ENCODE results near the gene ATP5F1D.

DNA sequence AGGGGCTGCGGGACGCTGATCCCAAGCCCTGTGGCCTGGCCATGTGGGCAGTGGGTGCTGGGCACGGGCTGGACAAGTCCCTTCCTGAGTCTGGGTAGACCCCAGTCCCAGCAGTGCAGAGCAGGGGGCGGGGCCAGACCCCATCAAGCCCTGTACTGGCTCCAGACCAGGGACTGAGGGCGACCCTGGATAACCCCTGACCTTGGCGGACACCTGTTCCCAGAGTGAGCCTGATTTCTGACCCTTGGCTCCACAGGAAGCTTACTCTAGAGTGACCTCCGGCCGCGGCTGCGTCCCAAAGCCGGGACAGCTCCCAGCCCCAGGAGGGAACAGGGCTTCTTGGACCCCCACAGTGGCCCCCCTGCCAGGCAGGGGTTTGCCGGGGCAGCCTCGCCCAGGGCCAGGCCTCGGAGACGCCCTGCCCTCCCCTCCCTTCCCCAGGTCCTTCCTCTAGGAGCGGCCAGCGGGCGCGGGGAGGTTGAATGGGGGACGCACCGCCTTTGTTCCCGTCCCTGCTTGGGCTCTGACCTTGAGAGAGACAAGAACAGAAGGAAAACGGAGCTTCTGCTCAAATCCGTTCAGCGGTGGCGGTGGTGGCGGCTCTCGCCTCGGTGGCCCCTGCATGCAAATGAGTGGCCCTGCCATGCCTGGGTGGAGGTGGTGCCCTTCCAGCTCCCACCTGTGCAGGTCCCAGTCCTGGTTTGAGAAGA is 41.8 kb downstream of the ATP5F1D start:
- TF ChIP-seq, protein P1, sequence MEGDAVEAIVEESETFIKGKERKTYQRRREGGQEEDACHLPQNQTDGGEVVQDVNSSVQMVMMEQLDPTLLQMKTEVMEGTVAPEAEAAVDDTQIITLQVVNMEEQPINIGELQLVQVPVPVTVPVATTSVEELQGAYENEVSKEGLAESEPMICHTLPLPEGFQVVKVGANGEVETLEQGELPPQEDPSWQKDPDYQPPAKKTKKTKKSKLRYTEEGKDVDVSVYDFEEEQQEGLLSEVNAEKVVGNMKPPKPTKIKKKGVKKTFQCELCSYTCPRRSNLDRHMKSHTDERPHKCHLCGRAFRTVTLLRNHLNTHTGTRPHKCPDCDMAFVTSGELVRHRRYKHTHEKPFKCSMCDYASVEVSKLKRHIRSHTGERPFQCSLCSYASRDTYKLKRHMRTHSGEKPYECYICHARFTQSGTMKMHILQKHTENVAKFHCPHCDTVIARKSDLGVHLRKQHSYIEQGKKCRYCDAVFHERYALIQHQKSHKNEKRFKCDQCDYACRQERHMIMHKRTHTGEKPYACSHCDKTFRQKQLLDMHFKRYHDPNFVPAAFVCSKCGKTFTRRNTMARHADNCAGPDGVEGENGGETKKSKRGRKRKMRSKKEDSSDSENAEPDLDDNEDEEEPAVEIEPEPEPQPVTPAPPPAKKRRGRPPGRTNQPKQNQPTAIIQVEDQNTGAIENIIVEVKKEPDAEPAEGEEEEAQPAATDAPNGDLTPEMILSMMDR (IDR thresholded peaks at IDR 0.05) = no peak
- no peak for TF ChIP-seq EZH2 (IDR thresholded peaks at IDR 0.05; ENCODE audit: borderline replicate concordance, insufficient read depth, low read depth, low read length, poor library complexity, severe bottlenecking)
